D721Med (cell line): ENCODE results near the gene CCDC91.

ENCODE experiments used
- DNase-seq: peaks from one replicate; pipeline ENCODE4 v3.0.0; 2011; ENCODE audit warnings: low spot score; ENCODE audit not compliant: insufficient read length
- FAIRE-seq: peaks from 2 replicates; lab custom pipeline; 2011; peaks lifted over from hg19 to GRCh38; lab: Jason Lieb, UNC
- CTCF ChIP-seq: IDR thresholded peaks from 2 replicates; pipeline ENCODE4 v1.5.1; 2012; ENCODE audit warnings: mild to moderate bottlenecking, control low read depth; ENCODE audit not compliant: insufficient read depth; ENCODE audit errors: missing control alignments

The CCDC91 gene

GRCh38 chr12:28156804-28157203, 33.5 kb upstream of the CCDC91 start:
- no peak for DNase-seq
- no peak for FAIRE-seq
- TF ChIP-seq CTCF, result no peak

GRCh38 chr12:28158353-28158752, 31.9 kb upstream of the CCDC91 start:
- no peak for TF ChIP-seq CTCF
- DNase-seq (no peak), FAIRE-seq (no peak)

- TF ChIP-seq CTCF, result no peak
- no peak for FAIRE-seq
Measured at GRCh38 chr12:28159688-28160087, 30.6 kb upstream of the CCDC91 start.

GRCh38 chr12:28161697-28162096, 28.6 kb upstream of the CCDC91 start:
- no peak for FAIRE-seq
- no peak for TF ChIP-seq CTCF
- DNase-seq, result no peak

More at GRCh38 chr12:28159688-28160087, 30.6 kb upstream of the CCDC91 start:
- DNase-seq, result no peak

DNA sequence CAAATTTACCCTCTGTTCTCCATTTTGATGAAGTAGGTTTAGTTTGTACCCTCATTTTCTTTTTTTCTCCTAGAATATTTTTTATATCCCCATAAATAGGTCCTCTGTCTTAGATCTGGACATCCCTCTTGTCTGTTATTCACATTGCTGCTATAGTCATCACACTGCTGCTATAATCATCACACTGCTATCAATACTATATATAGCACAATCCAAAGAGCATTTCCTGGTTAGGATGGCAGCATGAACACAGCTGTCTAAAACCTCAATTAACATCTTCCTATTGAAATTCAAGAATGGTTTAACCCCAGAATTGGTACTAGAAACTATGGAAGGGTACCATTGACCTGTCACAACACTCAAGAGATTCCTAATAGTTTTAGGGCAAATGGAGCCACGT, 27.6 kb upstream of the CCDC91 start:
- DNase-seq (no peak), FAIRE-seq (no peak)
- no peak for TF ChIP-seq CTCF

- no peak for DNase-seq
- TF ChIP-seq CTCF, result no peak
- no peak for FAIRE-seq
Measured at GRCh38 chr12:28164644-28165275, 25.5 kb upstream of the CCDC91 start.

GRCh38 chr12:28167981-28168485, 22.2 kb upstream of the CCDC91 start:
- no peak for DNase-seq
- no peak for FAIRE-seq
- TF ChIP-seq CTCF, result no peak
